HepG2 (cell line): ENCODE results near the gene GNAZ. TPM values are rescaled to one million over a fixed set of nuclear protein-coding genes. Genes with fewer than 3 reads are reported as not detected.

Experiments
- ATAC-seq: fragments of 200-7000 bp; cut with Tn5 transposase; 3 replicates; pipeline ENCODE4 v1.9.1; 2020; ENCODE audit warnings: mild to moderate bottlenecking, moderate library complexity
- BruUV-seq: library from RNA; stranded (reverse); fragments of 400-500 nt; replicated peaks from 2 replicates; lab custom pipeline; 2021; lab: Mats Ljungman, UMichigan
- CTCF ChIA-PET: fragments of 300-600 bp; formaldehyde crosslinking; extraction: SDS; loops from one replicate; lab custom pipeline; 2021; ENCODE audit warnings: low total read pairs, inconsistent platforms, low intra/inter-chr PET ratio; lab: Yijun Ruan, JAX
- POLR2A ChIA-PET: fragments of 350-600 bp; sonication (Branson Sonifier 250); formaldehyde crosslinking; loops from one replicate; lab custom pipeline; 2020; ENCODE audit warnings: antibody characterized with exemption, inconsistent platforms; lab: Yijun Ruan, JAX
- DNase-seq: peaks from one replicate; pipeline ENCODE4 v3.0.0-alpha.2; 2015; ENCODE audit warnings: low spot score
- FAIRE-seq: peaks from 3 replicates; lab custom pipeline; 2011; peaks lifted over from hg19 to GRCh38; lab: Jason Lieb, UNC
- H2AFZ ChIP-seq: one replicate; pipeline ENCODE4 v1.6.1; 2011; ENCODE audit warnings: low read length, inconsistent platforms
- H3K27ac ChIP-seq: fragments of 300-600 bp; 3 replicates; pipeline ENCODE4 v1.8.0; 2011; ENCODE audit warnings: mixed run types, mild to moderate bottlenecking, mixed read lengths, low read length, inconsistent platforms; ENCODE audit not compliant: insufficient read depth; ENCODE audit errors: extremely low read length
- H3K27me3 ChIP-seq, 2 experiments: fragments of 200-600 bp in 1 of 2; 2 replicates in 1 of 2; 3 replicates in 1 of 2; pipeline versions ENCODE4 v1.6.0 to v1.8.0; 2011; ENCODE audit warnings: low read length in 2 of 2, mild to moderate bottlenecking in 2 of 2, moderate library complexity in 2 of 2, inconsistent platforms in 1 of 2; ENCODE audit not compliant: insufficient read depth in 2 of 2, control insufficient read depth in 1 of 2
- H3K36me3 ChIP-seq, 2 experiments: fragments of 200-600 bp in 1 of 2; replicated peaks in 1 of 2; 2 replicates in 1 of 2; 3 replicates in 1 of 2; pipeline versions ENCODE4 v1.5.1 to v1.8.0; 2011; ENCODE audit warnings: low read length in 2 of 2, inconsistent platforms in 1 of 2; ENCODE audit not compliant: insufficient read depth in 2 of 2, control insufficient read depth in 1 of 2
- H3K4me1 ChIP-seq: 2 replicates; pipeline ENCODE4 v1.5.1; 2012; ENCODE audit warnings: low read length, inconsistent platforms; ENCODE audit not compliant: insufficient read depth
- H3K4me2 ChIP-seq: 2 replicates; pipeline ENCODE4 v1.6.0; 2011; ENCODE audit warnings: low read depth, low read length, inconsistent platforms
- H3K4me3 ChIP-seq, 3 experiments: fragments of 200-600 bp in 1 of 3; sonication (generic), shearing (Covaris generic) in 1 of 3; replicated peaks in 1 of 3; 2 replicates each; pipeline ENCODE4 v1.5.1; 2011 to 2016; ENCODE audit warnings: low read length in 3 of 3, inconsistent platforms in 2 of 3, low read depth in 2 of 3, mild to moderate bottlenecking in 2 of 3, control low read depth in 1 of 3, mixed read lengths in 1 of 3; ENCODE audit not compliant: insufficient read depth in 1 of 3
- H3K79me2 ChIP-seq: one replicate; pipeline ENCODE4 v1.6.1; 2011; ENCODE audit warnings: low read length, inconsistent platforms; ENCODE audit not compliant: insufficient read depth
- H3K9ac ChIP-seq: 2 replicates; pipeline ENCODE4 v1.6.0; 2011; ENCODE audit warnings: mild to moderate bottlenecking, low read depth, low read length, inconsistent platforms; ENCODE audit not compliant: insufficient read depth
- H3K9me3 ChIP-seq: 2 replicates; pipeline ENCODE4 v1.5.1; 2012; ENCODE audit warnings: mild to moderate bottlenecking, low read length
- H4K20me1 ChIP-seq: 2 replicates; pipeline ENCODE4 v1.6.0; 2011; ENCODE audit warnings: inconsistent platforms, mild to moderate bottlenecking, low read length, moderate library complexity; ENCODE audit not compliant: insufficient read depth
- AHR ChIP-seq: IDR thresholded peaks from 2 replicates; pipeline ENCODE4 v1.6.1; 2018; ENCODE audit warnings: missing genetic modification reagents, missing compliant biosample characterization
- FOXK2 ChIP-seq: fragments of 450-650 bp; IDR thresholded peaks from 2 replicates; pipeline ENCODE4 v1.6.1; 2016
- JDP2 ChIP-seq: sonication (generic); formaldehyde crosslinking; IDR thresholded peaks from 2 replicates; pipeline ENCODE4 v1.8.1; 2022; ENCODE audit warnings: missing genetic modification reagents, borderline replicate concordance
- KMT2A ChIP-seq: sonication (generic); formaldehyde crosslinking; IDR thresholded peaks from 2 replicates; pipeline ENCODE4 v1.4.0; 2020; ENCODE audit warnings: missing genetic modification reagents
- SMAD9 ChIP-seq: sonication (generic); formaldehyde crosslinking; IDR thresholded peaks from 2 replicates; pipeline ENCODE4 v1.5.1; 2020; ENCODE audit warnings: mild to moderate bottlenecking, missing genetic modification reagents
- ZEB1 ChIP-seq: IDR thresholded peaks from 2 replicates; pipeline ENCODE4 v1.6.1; 2012; ENCODE audit warnings: mild to moderate bottlenecking, low read depth, inconsistent platforms; ENCODE audit not compliant: insufficient replicate concordance
- ZNF569 ChIP-seq: sonication (generic); formaldehyde crosslinking; IDR thresholded peaks from 2 replicates; pipeline ENCODE4 v1.5.0; 2020; ENCODE audit warnings: mild to moderate bottlenecking, missing genetic modification reagents, moderate library complexity, borderline replicate concordance
- ZNF629 ChIP-seq: sonication (generic); formaldehyde crosslinking; conservative IDR thresholded peaks from 2 replicates; pipeline ENCODE4 v1.5.0; 2020; ENCODE audit warnings: missing genetic modification reagents
- WGBS: methylation state at CpG from one replicate; pipeline ENCODE4 v1.1.6; 2017; ENCODE audit warnings: low lambda C conversion rate; 5-methylcytosine and 5-hydroxymethylcytosine counted together
- in situ Hi-C: cut with HindIII; loops from 2 replicates; pipeline ENCODE4 v1.10.0; 2017; ENCODE audit warnings: low pct_unique_long_range_greater_than_20kb; ENCODE audit not compliant: extremely low pct_ligation_motif_present
- intact Hi-C: fragments of 100-400 bp; cut with micrococcal nuclease; formaldehyde crosslinking; loops from one replicate; pipeline ENCODE4 v1.10.0; 2022; ENCODE audit not compliant: unreplicated experiment
- polyA plus RNA-seq, 8 experiments: library from polyadenylated mRNA; depleted of rRNA in 3 of 8; stranded (reverse) in 7 of 8; unstranded in 1 of 8; fragments of >200 nt; fragmentation: Illumina TruSeq in 4 of 8; extraction: Trizol in 4 of 8; gene quantifications; 2 replicates each; pipeline versions ENCODE4 v1.2.1 to v1.2.3, GENCODE V29; 2011 to 2016; ENCODE audit warnings: low read depth in 4 of 8, missing spikeins in 1 of 8, mixed read lengths in 1 of 8; ENCODE audit not compliant: insufficient read depth in 1 of 8
- total RNA-seq, 5 experiments: library from RNA; depleted of rRNA; stranded (reverse); fragments of >200 nt; fragmentation: Illumina TruSeq; extraction: Trizol; gene quantifications; 2 replicates each; pipeline ENCODE4 v1.2.3, GENCODE V29; 2016; ENCODE audit warnings: low read depth in 1 of 5
- TF ChIP-seq, protein P1 (sequence below): sonication (generic); formaldehyde crosslinking; IDR thresholded peaks from 2 replicates; pipeline ENCODE4 v1.8.0; 2022; ENCODE audit warnings: mild to moderate bottlenecking, missing genetic modification reagents

GNAZ gene
- total and polyA plus RNA-seq, 2 of the 13 experiments (the other 11 are each of a cell fraction or from before 2014, with no cell fraction given), result 11.4 to 22.3 TPM

GRCh38 chr22:23121000-23121421 is 50.7 kb downstream of the GNAZ start:
- CTCF ChIA-PET, result no interaction called here
- no peak overlapping the region for H3K4me3 ChIP-seq
- H4K20me1 ChIP-seq, result no peaks in the 10 kb centered on the region
- ATAC-seq, result no peak
- H3K27ac ChIP-seq, result no peak overlapping the region
- H3K79me2 ChIP-seq, result no peaks in the 10 kb centered on the region
- no peak overlapping the region for H3K4me2 ChIP-seq
- H3K9me3 ChIP-seq, result no peaks in the 10 kb centered on the region
- no peak for TF ChIP-seq JDP2
- TF ChIP-seq KMT2A (CRISPR knock-in tag), result no peak
- no peak for TF ChIP-seq AHR (CRISPR knock-in tag)
- no peak for TF ChIP-seq SMAD9
- TF ChIP-seq ZNF569 (CRISPR knock-in tag), result no peak
- no peak for TF ChIP-seq FOXK2
- no peak for TF ChIP-seq ZEB1
- TF ChIP-seq ZNF629 (CRISPR knock-in tag), result no peak
- TF ChIP-seq, protein P1, sequence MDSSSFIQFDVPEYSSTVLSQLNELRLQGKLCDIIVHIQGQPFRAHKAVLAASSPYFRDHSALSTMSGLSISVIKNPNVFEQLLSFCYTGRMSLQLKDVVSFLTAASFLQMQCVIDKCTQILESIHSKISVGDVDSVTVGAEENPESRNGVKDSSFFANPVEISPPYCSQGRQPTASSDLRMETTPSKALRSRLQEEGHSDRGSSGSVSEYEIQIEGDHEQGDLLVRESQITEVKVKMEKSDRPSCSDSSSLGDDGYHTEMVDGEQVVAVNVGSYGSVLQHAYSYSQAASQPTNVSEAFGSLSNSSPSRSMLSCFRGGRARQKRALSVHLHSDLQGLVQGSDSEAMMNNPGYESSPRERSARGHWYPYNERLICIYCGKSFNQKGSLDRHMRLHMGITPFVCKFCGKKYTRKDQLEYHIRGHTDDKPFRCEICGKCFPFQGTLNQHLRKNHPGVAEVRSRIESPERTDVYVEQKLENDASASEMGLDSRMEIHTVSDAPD (CRISPR knock-in tag), result no peak
- TF ChIP-seq, all 625 proteins: peak for 0
- intact Hi-C loops, result loop anchor here (10.0 kb wide), 1 partner anchor 46 kb away; the partner anchor contains the start of gene GNAZ
- Histone ChIP-seq H3K36me3 (peaks cover 2 to 4% of the 10 kb centered on the region in 2 experiments; a peak in 3 of 5 replicates), H3K27me3 (no peaks in the 10 kb centered on the region), H3K4me1 (peaks cover 7% of the 10 kb centered on the region), H2AFZ (no peak overlapping the region), H3K9ac (no peak overlapping the region)
- DNase-seq (no peak), FAIRE-seq (no peak)
- BruUV-seq, result no TSS peak
- POLR2A ChIA-PET, result no interaction called here
- in situ Hi-C loops, result loop anchor here (10.0 kb wide), 1 partner anchor 276 kb away; no protein-coding TSS in a partner anchor
- 96% methylated on average over 4 of the region's 4 CpGs for WGBS
